Hepatocyte (in vitro differentiated cells): ENCODE data around the gene TCEA3. TPM values are rescaled to one million over a fixed set of nuclear protein-coding genes. Genes with fewer than 3 reads are reported as not detected.

Source experiments
- DNase-seq: peaks from one replicate; pipeline ENCODE4 v3.0.0-alpha.2; 2016; ENCODE audit warnings: low spot score
- H2AFZ ChIP-seq: fragments of 200-600 bp; sonication (generic); 2 replicates; pipeline ENCODE4 v1.6.0; 2016; ENCODE audit warnings: antibody characterized with exemption, mild to moderate bottlenecking
- H3K27ac ChIP-seq: fragments of 200-600 bp; sonication (generic); 2 replicates; pipeline ENCODE4 v1.5.1; 2016; ENCODE audit warnings: mild to moderate bottlenecking
- H3K27me3 ChIP-seq: fragments of 200-600 bp; sonication (generic); 2 replicates; pipeline ENCODE4 v1.6.1; 2016
- H3K36me3 ChIP-seq: fragments of 200-600 bp; sonication (generic); replicated peaks from 2 replicates; pipeline ENCODE4 v1.5.1; 2016; ENCODE audit warnings: low read depth; ENCODE audit not compliant: insufficient read depth
- H3K4me1 ChIP-seq: fragments of 200-600 bp; sonication (generic); 2 replicates; pipeline ENCODE4 v1.5.1; 2016; ENCODE audit warnings: mild to moderate bottlenecking, moderate library complexity; ENCODE audit not compliant: insufficient read depth
- H3K4me2 ChIP-seq: fragments of 200-600 bp; sonication (generic); 2 replicates; pipeline ENCODE4 v1.6.0; 2016
- H3K4me3 ChIP-seq: fragments of 200-600 bp; sonication (generic); 2 replicates; pipeline ENCODE4 v1.5.1; 2016; ENCODE audit warnings: mild to moderate bottlenecking
- H3K79me2 ChIP-seq: fragments of 200-600 bp; sonication (generic); 2 replicates; pipeline ENCODE4 v1.6.0; 2017; ENCODE audit warnings: mild to moderate bottlenecking
- H3K9me2 ChIP-seq: fragments of 200-600 bp; sonication (generic); replicated peaks from 2 replicates; pipeline ENCODE4 v1.6.0; 2017; ENCODE audit warnings: mild to moderate bottlenecking; ENCODE audit not compliant: insufficient read depth
- H3K9me3 ChIP-seq: fragments of 200-600 bp; sonication (generic); 2 replicates; pipeline ENCODE4 v1.5.1; 2016; ENCODE audit warnings: low read depth, mild to moderate bottlenecking
- H4K20me1 ChIP-seq: fragments of 200-600 bp; sonication (generic); 2 replicates; pipeline ENCODE4 v1.6.0; 2016; ENCODE audit warnings: mild to moderate bottlenecking; ENCODE audit not compliant: insufficient read depth, poor library complexity, severe bottlenecking
- CTCF ChIP-seq: fragments of 200-600 bp; sonication (generic); IDR thresholded peaks from 2 replicates; pipeline ENCODE4 v1.5.1; 2016; ENCODE audit warnings: antibody characterized with exemption, mild to moderate bottlenecking; ENCODE audit not compliant: poor library complexity
- EZH2 ChIP-seq: fragments of 200-600 bp; sonication (generic); IDR thresholded peaks from 2 replicates; pipeline ENCODE4 v1.6.1; 2016; ENCODE audit warnings: antibody characterized with exemption, mild to moderate bottlenecking, borderline replicate concordance
- EZH2phosphoT487 ChIP-seq: fragments of 200-600 bp; sonication (generic); IDR thresholded peaks from one replicate; pipeline ENCODE4 v1.6.1; 2018; ENCODE audit warnings: antibody characterized with exemption, mild to moderate bottlenecking, low read depth, moderate library complexity; ENCODE audit not compliant: unreplicated experiment, severe bottlenecking
- WGBS: methylation state at CpG from one replicate; pipeline ENCODE4 v1.1.6; 2016; ENCODE audit warnings: low lambda C conversion rate; ENCODE audit errors: missing lambda C conversion rate; 5-methylcytosine and 5-hydroxymethylcytosine counted together
- polyA plus RNA-seq: library from polyadenylated mRNA; unstranded; fragments of >200 nt; fragmentation: Nextera tagmentation; extraction: Ambion mirVana; gene quantifications from 2 replicates; pipeline ENCODE4 v1.2.1, GENCODE V29; 2016
- total RNA-seq: library from RNA; depleted of rRNA; stranded (reverse); fragments of >200 nt; gene quantifications from 2 replicates; pipeline ENCODE4 v1.2.3, GENCODE V29; 2014

Gene TCEA3
- total and polyA plus RNA-seq, 2 experiments from 2014 or later = 30.2 to 31.2 TPM

DNA sequence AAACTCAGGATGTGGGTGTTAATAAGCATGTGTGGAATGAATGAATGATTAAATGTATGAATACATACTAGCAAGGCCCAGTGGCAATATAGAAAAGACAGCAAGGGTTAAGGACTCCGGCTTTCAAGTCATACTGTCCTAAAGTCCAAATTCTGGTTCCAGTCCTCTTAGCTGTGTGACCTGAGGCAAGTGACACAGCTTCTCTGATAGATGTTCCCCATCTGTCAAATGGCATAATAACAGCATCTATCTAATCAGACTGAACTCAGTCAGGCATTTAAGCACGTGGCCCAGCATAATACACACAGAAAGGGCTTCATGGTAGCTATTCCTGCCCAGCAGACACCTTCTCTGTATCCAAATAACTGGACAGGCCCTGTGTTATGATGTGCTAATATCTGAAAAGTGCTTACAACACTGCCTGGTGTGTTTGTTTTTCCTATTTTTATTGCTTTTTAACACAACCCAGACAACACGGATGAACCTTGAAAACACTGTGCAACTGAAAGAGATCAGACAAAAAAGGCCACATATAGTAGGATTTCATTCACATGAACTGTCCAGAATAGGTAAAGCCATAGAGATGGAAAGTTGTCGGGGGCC is 47.0 kb upstream of the TCEA3 start:
- Histone ChIP-seq H3K4me3 (no peak overlapping the region), H2AFZ (no peak overlapping the region), H3K27ac (peak overlapping the region; percentile 45), H3K4me2 (no peak overlapping the region), H3K36me3 (no peaks in the 10 kb centered on the region), H3K9me2 (no peaks in the 10 kb centered on the region), H3K27me3 (no peaks in the 10 kb centered on the region), H4K20me1 (peaks cover 40% of the 10 kb centered on the region), H3K4me1 (peaks cover 21% of the 10 kb centered on the region), H3K9me3 (no peaks in the 10 kb centered on the region), H3K79me2 (peaks cover 84% of the 10 kb centered on the region)
- no peak for TF ChIP-seq CTCF
- DNase-seq = no peak
- WGBS = 72% methylated on average over 4 of the region's 4 CpGs

- no peaks in the 10 kb centered on the region for H3K9me3 ChIP-seq
- H3K79me2 ChIP-seq = peaks cover 84% of the 10 kb centered on the region
- peaks cover 21% of the 10 kb centered on the region for H3K4me1 ChIP-seq
- no peaks in the 10 kb centered on the region for H3K9me2 ChIP-seq
- no peaks in the 10 kb centered on the region for H3K36me3 ChIP-seq
- 83% methylated on average over 12 of the region's 12 CpGs for WGBS
- H2AFZ ChIP-seq = no peak overlapping the region
- H3K27ac ChIP-seq = no peak overlapping the region
- no peaks in the 10 kb centered on the region for H3K27me3 ChIP-seq
- no peak overlapping the region for H3K4me3 ChIP-seq
- DNase-seq = no peak
- no peak for TF ChIP-seq CTCF
- no peak for TF ChIP-seq EZH2phosphoT487
- no peak for TF ChIP-seq EZH2
- peaks cover 35% of the 10 kb centered on the region for H4K20me1 ChIP-seq
- no peak overlapping the region for H3K4me2 ChIP-seq
These were observed 45.9 kb upstream of the TCEA3 start for GRCh38 chr1:23470282-23471070.

DNA sequence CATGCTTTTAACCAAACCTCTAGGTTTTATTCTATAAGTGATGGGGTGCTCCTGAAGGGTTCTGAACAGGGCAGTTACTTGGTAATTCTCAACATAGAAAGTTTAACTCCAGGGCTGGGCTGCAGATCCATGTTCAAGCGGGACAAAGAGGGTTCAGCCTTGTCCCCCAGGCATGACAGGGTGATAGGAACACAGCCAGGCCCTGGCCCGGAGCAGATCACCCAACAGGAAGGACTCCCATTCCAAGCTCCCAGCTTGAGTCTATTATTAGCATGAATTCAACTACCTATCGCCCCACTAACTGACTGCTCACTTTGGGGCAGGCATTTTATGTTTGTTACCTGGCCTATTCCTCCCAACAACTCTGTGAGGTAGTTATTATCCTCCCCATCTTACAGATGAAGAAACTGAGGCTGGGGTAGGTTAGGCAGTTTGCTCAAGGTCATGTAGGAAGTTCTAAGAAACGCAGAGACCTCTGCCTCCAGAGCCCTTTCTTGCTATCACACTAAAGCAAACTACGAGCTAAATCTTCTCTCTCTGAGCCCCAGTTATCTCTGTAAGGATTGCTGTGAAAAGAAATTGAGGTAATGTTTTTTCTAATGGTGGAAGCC is 44.9 kb upstream of the TCEA3 start:
- no peaks in the 10 kb centered on the region for H3K9me2 ChIP-seq
- no peak for TF ChIP-seq CTCF
- TF ChIP-seq EZH2phosphoT487 = no peak
- TF ChIP-seq EZH2 = no peak
- no peak overlapping the region for H3K4me3 ChIP-seq
- peaks cover 82% of the 10 kb centered on the region for H3K79me2 ChIP-seq
- no peak overlapping the region for H3K4me2 ChIP-seq
- H3K27ac ChIP-seq = no peak overlapping the region
- H2AFZ ChIP-seq = no peak overlapping the region
- H3K4me1 ChIP-seq = peaks cover 21% of the 10 kb centered on the region
- H3K36me3 ChIP-seq = no peaks in the 10 kb centered on the region
- H3K27me3 ChIP-seq = no peaks in the 10 kb centered on the region
- DNase-seq = no peak
- H3K9me3 ChIP-seq = no peaks in the 10 kb centered on the region
- 73% methylated on average over 5 of the region's 5 CpGs for WGBS
- peaks cover 33% of the 10 kb centered on the region for H4K20me1 ChIP-seq
